ENCODE results near the gene PSMD1.

The PSMD1 gene

DNA sequence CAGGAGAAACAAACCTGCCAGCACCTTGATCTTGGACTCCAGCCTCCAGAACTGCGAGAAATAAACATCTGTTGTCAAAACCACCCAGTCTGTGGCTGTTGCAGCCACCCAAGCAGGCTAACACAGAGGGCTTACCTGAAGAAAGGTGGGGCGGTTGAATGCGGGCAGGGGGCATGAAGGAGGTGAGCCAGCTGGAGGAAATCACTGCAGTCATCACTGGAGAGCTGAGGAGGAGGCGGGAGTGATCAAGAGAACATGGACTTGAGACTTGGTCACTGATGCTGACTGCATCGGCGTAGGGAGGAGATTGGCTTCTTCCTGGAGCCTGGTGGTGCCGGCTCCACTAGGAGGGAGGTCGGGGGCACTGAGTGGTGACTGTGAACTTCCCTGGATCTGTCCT lies 127.2 kb downstream of the PSMD1 start:
- H3K9me3 Mint-ChIP-seq: no peaks in the 10 kb centered on the region
- no peak overlapping the region for H3K4me3 Mint-ChIP-seq
- H3K27me3 Mint-ChIP-seq: peaks cover 19% of the 10 kb centered on the region
- H3K36me3 Mint-ChIP-seq (ENCODE audit: insufficient read depth): no peaks in the 10 kb centered on the region
- H3K27ac Mint-ChIP-seq (ENCODE audit: low read depth): no peak overlapping the region
- DNase-seq (ENCODE audit: low spot score in 2 of 2) (no peak), ATAC-seq (replicated peaks; ENCODE audit: extremely low read depth, poor library complexity, severe bottlenecking) (no peak)
- peaks cover 13% of the 10 kb centered on the region for H3K4me1 Mint-ChIP-seq

DNA sequence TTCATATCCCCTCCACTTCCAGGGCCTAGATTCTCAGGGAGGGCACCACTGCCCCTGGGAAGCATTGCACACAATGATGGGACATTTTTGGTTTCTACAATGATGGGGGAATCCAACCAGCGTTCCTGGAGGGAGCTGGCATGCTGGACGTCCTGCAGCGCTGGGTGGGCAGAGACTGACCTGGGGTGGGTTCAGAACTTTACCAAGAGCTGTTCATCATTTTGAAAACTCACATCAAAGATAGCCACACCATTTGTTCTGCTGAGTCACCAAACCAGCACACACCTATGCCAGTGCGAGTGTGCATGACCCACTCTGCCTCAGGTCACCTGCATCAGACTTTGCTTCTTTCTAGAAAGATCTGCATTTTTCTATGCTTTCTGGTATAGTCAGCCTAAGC lies 127.7 kb downstream of the PSMD1 start:
- DNase-seq (ENCODE audit: low spot score in 2 of 2) (no peak), ATAC-seq (replicated peaks; ENCODE audit: extremely low read depth, poor library complexity, severe bottlenecking) (no peak)
- Mint-ChIP-seq H3K27ac (ENCODE audit: low read depth) (no peak overlapping the region), H3K4me3 (no peak overlapping the region), H3K9me3 (no peaks in the 10 kb centered on the region), H3K36me3 (ENCODE audit: insufficient read depth) (no peaks in the 10 kb centered on the region), H3K4me1 (peaks cover 9% of the 10 kb centered on the region), H3K27me3 (peaks cover 24% of the 10 kb centered on the region)

DNA sequence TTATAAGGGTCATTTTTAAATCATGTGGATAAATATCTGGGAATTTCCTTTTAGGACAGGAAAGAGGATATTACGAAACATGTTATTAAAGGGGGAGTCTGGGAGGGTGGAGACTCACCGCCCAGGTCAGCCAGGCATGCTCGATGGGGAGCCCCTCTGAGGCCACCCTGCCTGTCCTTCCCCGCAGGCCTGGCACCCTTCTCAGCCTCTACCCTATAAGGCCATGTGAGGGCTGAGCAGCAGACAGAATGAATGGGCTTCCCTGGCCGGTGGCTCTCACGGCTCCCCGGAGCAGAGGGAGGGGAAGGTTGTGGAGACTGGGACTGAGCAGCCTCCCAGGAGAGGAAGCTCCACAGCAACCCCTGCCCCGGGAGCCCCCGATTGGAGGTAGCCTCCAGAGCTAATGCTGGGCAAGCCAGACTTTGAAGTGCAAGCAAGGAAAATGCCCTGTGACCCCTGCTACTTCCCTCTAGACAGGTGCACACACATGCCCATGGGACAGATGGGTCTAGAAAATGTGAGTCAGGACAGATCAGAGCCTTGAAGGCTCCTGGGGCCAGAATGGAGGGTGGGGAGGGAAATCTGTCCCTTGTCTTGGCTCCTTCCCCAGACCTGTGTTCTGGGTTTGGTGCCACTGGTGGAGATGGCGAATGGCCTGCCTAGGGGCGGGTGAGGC lies 128.5 kb downstream of the PSMD1 start:
- peaks cover 33% of the 10 kb centered on the region for H3K27me3 Mint-ChIP-seq
- DNase-seq (ENCODE audit: low spot score in 2 of 2) (no peak), ATAC-seq (replicated peaks; ENCODE audit: extremely low read depth, poor library complexity, severe bottlenecking) (no peak)
- H3K4me1 Mint-ChIP-seq: peaks cover 2% of the 10 kb centered on the region
- H3K9me3 Mint-ChIP-seq: no peaks in the 10 kb centered on the region
- H3K4me3 Mint-ChIP-seq: no peak overlapping the region
- H3K27ac Mint-ChIP-seq (ENCODE audit: low read depth): no peak overlapping the region
- H3K36me3 Mint-ChIP-seq (ENCODE audit: insufficient read depth): no peaks in the 10 kb centered on the region

DNA sequence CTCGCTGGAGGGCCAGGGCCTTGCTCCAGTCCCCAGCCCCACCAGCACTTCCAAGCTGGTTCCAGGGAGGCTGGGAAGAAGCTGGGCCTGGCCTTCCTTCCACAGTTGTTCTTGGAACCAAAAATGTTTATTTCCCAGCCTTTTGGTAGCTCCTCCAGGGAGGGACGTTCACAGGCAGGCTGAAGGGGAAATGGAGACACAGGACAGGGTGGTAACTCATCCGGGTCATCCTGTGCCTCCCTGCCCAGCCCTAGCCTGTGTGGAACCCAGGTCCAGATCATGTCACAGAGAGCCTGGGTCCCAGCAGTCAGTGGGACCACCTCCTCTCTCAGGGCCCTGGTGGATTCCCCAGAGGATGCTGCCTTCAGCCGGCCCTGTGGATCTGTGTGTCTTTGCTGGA lies 129.2 kb downstream of the PSMD1 start:
- H3K4me1 Mint-ChIP-seq: no peaks in the 10 kb centered on the region
- peaks cover 37% of the 10 kb centered on the region for H3K27me3 Mint-ChIP-seq
- no peak overlapping the region for H3K27ac Mint-ChIP-seq (ENCODE audit: low read depth)
- no peak for DNase-seq (ENCODE audit: low spot score in 2 of 2)
- no peaks in the 10 kb centered on the region for H3K36me3 Mint-ChIP-seq (ENCODE audit: insufficient read depth)
- no peak overlapping the region for H3K4me3 Mint-ChIP-seq
- ATAC-seq (replicated peaks; ENCODE audit: extremely low read depth, poor library complexity, severe bottlenecking): no peak
- no peaks in the 10 kb centered on the region for H3K9me3 Mint-ChIP-seq

DNA sequence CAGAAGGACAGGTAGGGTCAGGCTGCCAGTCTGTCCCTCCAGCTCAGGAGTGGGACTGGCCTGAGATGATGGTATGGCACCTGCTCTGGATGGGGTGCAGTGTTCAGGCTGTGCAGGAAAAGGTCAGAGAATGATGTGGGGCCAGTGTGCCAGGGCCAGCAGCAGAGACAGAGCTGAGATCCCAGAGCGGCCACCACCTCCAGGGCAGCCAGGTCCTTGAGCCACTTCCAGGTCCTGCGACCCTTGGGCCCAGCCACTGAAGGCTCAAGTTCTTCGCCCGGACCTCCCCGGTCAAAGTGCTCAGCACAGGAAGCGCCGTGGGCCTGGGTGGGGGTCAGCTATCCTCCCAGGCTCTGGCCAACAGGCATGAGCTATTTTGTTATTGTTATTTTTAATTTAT lies 129.7 kb downstream of the PSMD1 start:
- H3K4me3 Mint-ChIP-seq: no peak overlapping the region
- H3K4me1 Mint-ChIP-seq: no peaks in the 10 kb centered on the region

DNA sequence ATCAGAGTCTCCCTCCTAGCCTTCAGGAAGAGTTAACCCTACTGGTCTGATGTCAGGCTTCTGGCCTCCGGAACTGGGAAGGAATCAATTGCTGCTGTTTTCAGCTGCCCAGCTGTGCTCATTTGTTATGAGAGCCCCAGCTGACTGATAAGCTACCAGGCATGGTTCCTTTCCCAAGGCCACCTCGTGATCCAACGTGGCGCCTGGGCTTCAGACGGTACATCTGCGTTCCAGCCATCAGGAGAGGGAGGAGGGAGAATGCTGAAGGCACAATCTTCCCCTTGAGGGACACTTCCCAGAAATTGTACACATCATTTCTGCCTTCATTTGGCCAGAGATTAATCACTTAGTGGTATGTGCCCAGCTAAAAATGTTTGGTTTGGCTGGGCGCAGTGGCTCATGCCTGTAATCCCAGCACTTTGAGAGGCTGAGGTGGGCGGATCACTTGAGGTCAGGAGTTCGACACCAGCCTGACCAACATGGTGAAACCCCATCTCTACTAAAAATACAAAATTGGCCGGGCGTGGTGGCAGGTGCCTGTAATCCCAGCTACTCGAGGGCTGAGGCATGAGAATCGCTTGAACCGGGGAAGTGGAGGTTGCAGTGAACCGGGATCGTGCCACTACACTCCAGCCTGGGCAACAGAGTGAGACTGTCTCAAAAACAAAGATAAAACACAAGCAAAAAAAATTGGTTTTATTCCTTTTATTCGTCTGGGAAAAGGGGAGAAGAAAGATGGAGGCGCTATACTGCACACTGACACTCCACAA lies 131.3 kb downstream of the PSMD1 start:
- Mint-ChIP-seq H3K27me3 (peaks cover 37% of the 10 kb centered on the region), H3K4me3 (no peak overlapping the region), H3K27ac (ENCODE audit: low read depth) (no peak overlapping the region), H3K36me3 (ENCODE audit: insufficient read depth) (no peaks in the 10 kb centered on the region), H3K9me3 (no peaks in the 10 kb centered on the region), H3K4me1 (no peaks in the 10 kb centered on the region)
- no peak for ATAC-seq (replicated peaks; ENCODE audit: extremely low read depth, poor library complexity, severe bottlenecking)
- no peak for DNase-seq (ENCODE audit: low spot score in 2 of 2)

More for the DNA sequence above, 129.7 kb downstream of the PSMD1 start:
- Mint-ChIP-seq H3K36me3 (ENCODE audit: insufficient read depth) (no peaks in the 10 kb centered on the region), H3K27me3 (peaks cover 37% of the 10 kb centered on the region), H3K9me3 (no peaks in the 10 kb centered on the region), H3K27ac (ENCODE audit: low read depth) (no peak overlapping the region)
- no peak for DNase-seq (ENCODE audit: low spot score in 2 of 2)
- no peak for ATAC-seq (replicated peaks; ENCODE audit: extremely low read depth, poor library complexity, severe bottlenecking)

DNA sequence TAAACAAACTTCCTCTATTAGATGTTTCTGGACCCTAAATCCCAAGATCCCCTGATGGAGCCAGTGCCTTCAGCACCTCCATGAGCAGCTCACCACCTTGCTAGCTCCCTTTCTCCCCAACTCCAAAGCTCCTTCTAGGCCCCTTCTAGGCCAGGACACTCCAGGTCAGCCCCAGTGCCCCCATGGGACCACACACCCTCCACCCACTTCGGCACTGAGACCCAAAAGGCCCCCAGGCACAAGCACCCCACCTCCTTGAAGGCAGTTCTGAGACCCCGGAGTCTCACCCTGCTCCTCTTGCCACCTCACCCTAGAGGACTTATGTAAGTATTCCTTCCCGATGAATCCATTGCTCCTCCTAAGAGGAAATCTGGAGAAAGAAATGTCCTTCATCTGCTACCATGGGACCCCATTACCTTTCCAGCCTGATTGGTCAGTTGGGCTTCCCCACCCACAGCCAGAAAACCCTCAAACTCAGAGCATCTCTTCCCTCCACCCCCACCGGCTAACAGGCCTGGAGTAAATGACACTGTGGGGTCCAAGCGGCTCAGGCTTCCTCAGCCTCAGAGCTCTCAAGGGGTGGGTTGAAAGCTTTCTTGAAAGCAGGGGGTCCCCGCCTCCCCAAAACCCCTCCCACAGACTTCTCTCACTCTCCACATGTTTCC lies 132.0 kb downstream of the PSMD1 start:
- H3K27me3 Mint-ChIP-seq: peaks cover 37% of the 10 kb centered on the region
- H3K27ac Mint-ChIP-seq (ENCODE audit: low read depth): no peak overlapping the region
- DNase-seq (ENCODE audit: low spot score in 2 of 2) (no peak), ATAC-seq (replicated peaks; ENCODE audit: extremely low read depth, poor library complexity, severe bottlenecking) (no peak)
- no peaks in the 10 kb centered on the region for H3K36me3 Mint-ChIP-seq (ENCODE audit: insufficient read depth)
- H3K4me1 Mint-ChIP-seq: no peaks in the 10 kb centered on the region
- H3K4me3 Mint-ChIP-seq: no peak overlapping the region
- no peaks in the 10 kb centered on the region for H3K9me3 Mint-ChIP-seq

DNA sequence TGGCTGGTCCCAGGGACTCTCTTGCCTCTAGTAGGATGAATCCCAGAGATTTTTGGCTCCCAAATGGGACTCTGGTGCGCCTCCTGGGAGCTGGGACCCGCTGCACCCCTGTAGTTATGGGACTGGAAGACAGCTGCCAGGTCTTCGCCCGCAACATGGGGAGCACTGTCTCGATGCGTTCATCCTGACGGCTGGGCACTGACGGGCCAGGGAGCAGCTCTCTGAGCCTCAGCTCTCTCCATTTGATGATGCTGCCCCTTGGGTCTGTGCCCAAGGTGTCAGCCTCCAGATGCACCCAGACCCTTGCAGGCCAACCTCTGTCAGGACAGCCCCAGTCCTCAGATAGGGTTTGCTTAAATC lies 132.5 kb downstream of the PSMD1 start:
- Mint-ChIP-seq H3K4me3 (no peak overlapping the region), H3K27me3 (peaks cover 37% of the 10 kb centered on the region), H3K4me1 (no peaks in the 10 kb centered on the region), H3K36me3 (ENCODE audit: insufficient read depth) (no peaks in the 10 kb centered on the region), H3K27ac (ENCODE audit: low read depth) (no peak overlapping the region), H3K9me3 (no peaks in the 10 kb centered on the region)
- ATAC-seq (replicated peaks; ENCODE audit: extremely low read depth, poor library complexity, severe bottlenecking) (no peak), DNase-seq (ENCODE audit: low spot score in 2 of 2) (no peak)

DNA sequence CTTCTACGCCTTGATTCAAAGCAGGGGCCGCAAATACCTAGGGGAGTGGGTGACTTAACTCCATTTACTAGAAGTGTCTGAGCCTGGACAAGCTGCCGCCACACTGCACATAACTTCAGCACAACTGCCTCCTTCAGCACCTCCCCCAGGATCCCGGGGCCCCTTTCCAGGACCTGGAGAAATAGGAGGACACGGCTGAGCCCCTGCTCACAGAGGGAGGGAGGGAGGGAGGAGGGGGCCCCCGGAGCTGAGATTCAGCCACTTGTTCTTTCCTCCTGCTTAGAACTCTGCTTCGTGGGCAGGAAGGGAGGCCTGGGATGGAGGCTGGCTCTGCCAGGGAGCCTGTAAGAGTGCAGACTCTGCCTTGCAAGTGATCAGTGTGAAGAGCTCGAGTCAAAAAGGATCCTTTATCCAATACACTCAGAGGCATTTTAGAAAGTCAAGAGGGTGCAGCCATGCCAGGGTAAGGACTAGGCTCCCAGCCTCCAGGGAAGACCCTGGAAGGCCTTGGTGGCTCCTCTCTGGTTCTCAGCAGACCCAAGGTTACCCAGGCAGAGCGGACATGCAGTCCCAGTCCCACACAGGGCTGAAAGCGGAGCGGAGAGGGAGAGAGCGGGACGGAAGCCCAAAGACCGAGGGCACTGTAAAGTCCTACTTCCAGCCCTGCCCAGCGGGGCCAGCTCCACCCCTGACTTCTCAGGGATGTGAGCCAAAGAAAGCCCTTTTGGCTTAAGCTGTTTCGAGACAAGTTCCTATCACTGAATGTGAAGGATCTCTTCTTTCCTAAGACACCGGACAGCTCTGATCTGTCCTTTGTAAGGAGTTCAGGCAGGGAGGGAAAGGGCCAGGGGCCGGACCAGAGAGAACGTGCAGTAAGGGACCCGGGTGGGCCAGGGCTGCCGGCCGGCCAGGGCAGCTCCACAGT lies 133.2 kb downstream of the PSMD1 start:
- Mint-ChIP-seq H3K27ac (ENCODE audit: low read depth) (peak overlapping the region; percentile 6), H3K27me3 (peaks cover 37% of the 10 kb centered on the region), H3K9me3 (no peaks in the 10 kb centered on the region), H3K4me1 (no peaks in the 10 kb centered on the region), H3K36me3 (ENCODE audit: insufficient read depth) (no peaks in the 10 kb centered on the region), H3K4me3 (no peak overlapping the region)
- no peak for ATAC-seq (replicated peaks; ENCODE audit: extremely low read depth, poor library complexity, severe bottlenecking)
- no peak for DNase-seq (ENCODE audit: low spot score in 2 of 2)

DNA sequence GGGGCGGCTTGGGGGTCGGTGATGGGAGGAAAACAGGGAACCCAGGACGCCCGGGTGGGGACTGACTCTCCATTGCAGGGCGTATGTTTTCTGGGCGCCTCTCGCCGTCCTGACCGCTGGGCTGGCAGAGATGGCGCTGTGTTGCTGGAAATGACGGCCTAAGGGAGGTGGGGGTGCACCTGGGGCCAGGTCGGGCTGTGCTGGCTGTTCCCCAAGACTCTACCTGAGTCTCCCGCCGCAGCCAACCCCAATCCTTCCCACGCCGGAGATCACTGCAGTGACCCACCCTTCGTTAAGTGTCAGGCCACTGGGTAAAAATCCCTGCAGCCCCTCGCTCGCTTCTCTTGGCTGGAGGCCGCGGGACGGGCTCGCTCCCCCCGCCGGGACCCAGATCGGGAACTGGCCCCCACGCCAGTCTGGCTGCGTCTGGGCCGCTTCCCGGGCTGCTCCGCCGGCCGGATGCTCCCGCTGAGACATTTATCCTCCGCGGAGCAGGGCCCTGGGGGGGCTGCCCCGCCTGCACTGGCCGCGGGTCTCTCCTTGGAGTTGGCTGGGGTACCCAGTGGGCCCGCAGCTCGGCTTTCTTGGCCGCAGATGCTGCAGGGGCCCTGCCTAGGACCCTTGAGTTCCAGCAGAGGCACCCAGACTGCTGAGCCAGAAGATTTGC lies 134.0 kb downstream of the PSMD1 start:
- Mint-ChIP-seq H3K4me3 (no peak overlapping the region), H3K27ac (ENCODE audit: low read depth) (no peak overlapping the region), H3K36me3 (ENCODE audit: insufficient read depth) (no peaks in the 10 kb centered on the region), H3K9me3 (no peaks in the 10 kb centered on the region), H3K27me3 (peaks cover 37% of the 10 kb centered on the region), H3K4me1 (no peaks in the 10 kb centered on the region)
- DNase-seq (ENCODE audit: low spot score in 2 of 2) (no peak), ATAC-seq (replicated peaks; ENCODE audit: extremely low read depth, poor library complexity, severe bottlenecking) (no peak)

DNA sequence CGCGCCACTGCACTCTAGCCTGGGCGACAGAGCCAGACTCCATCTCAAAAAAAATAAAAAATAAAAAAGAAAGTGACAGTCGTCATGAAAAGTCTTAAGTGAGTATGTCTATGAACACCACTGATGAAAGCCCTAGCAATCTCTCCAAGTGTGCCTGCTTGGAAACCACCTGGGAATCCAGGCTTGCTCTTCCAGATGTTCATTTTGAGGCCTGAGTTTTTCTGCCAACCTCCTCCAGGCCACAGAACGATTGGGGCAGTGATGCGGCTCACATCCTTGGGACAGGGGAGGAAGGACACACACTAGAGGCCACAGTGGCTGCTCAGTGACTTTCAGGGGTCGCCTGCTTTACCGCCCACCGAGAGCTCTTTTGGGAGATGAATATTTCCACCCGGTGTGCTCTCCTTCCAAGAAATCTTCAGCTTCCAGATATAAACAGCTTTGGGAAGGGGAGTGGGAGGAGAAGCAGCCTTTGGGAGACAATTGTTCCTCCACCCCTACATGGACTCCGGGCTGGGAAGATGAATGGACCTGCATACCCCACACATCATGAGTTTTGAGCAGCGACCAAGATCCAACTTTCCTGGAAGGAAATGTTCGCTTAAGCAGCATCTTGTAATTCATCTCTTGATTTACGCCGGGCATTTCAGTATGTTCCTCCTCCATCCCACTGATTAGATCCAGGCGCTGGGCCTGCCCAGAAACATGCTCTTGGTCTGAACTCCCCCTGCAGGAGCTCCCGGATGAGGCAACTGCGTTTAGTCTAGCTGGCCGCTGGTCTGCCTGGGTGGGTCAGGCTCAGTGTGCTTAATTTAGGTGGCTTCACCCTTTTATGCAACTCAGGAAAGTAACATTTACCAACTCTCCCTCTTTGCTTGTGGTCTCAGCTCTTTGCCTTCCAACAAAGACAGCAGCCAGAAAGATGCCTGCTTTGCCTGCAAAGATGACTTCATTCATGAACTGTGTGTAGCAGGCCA lies 135.5 kb downstream of the PSMD1 start:
- no peak for DNase-seq (ENCODE audit: low spot score in 2 of 2)
- peaks cover 43% of the 10 kb centered on the region for H3K27me3 Mint-ChIP-seq
- no peaks in the 10 kb centered on the region for H3K4me1 Mint-ChIP-seq

More for the DNA sequence above, 135.5 kb downstream of the PSMD1 start:
- Mint-ChIP-seq H3K4me3 (no peak overlapping the region), H3K36me3 (ENCODE audit: insufficient read depth) (no peaks in the 10 kb centered on the region), H3K27ac (ENCODE audit: low read depth) (no peak overlapping the region), H3K9me3 (no peaks in the 10 kb centered on the region)
- no peak for ATAC-seq (replicated peaks; ENCODE audit: extremely low read depth, poor library complexity, severe bottlenecking)

Measured in central memory CD8-positive, alpha-beta T cell (primary cell).